Adipocyte (in vitro differentiated cells): Measurements from ENCODE around the gene KIF5C.
A peak's percentile ranks its signal among the peaks of the same experiment; 100 is the strongest.

Experiments used
- DNase-seq: peaks from one replicate; pipeline ENCODE4 v3.0.0-alpha.2; 2015; ENCODE audit warnings: low read depth
- H3K27me3 ChIP-seq: replicated peaks from 2 replicates; pipeline ENCODE4 v1.7.0; 2013; ENCODE audit warnings: mild to moderate bottlenecking, low read length, moderate library complexity; ENCODE audit not compliant: control insufficient read depth, insufficient read depth
- H3K36me3 ChIP-seq: 2 replicates; pipeline ENCODE4 v1.7.0; 2013; ENCODE audit warnings: low read length, mild to moderate bottlenecking, moderate library complexity; ENCODE audit not compliant: control insufficient read depth, insufficient read depth, severe bottlenecking
- H3K4me1 ChIP-seq: 2 replicates; pipeline ENCODE4 v1.7.0; 2013; ENCODE audit warnings: mild to moderate bottlenecking, low read length, moderate library complexity; ENCODE audit not compliant: control insufficient read depth, insufficient read depth
- H3K4me3 ChIP-seq: 2 replicates; pipeline ENCODE4 v1.7.0; 2013; ENCODE audit warnings: mild to moderate bottlenecking, low read length, moderate library complexity
- H3K9ac ChIP-seq: 2 replicates; pipeline ENCODE4 v1.7.0; 2013; ENCODE audit warnings: mild to moderate bottlenecking, low read length, moderate library complexity
- H3K9me3 ChIP-seq: 2 replicates; pipeline ENCODE4 v1.7.0; 2013; ENCODE audit warnings: mild to moderate bottlenecking, low read length, moderate library complexity; ENCODE audit not compliant: control insufficient read depth

KIF5C gene

GRCh38 chr2:149033716-149034115, 158.7 kb downstream of the KIF5C start:
- DNase-seq, result no peak
- Histone ChIP-seq H3K9me3 (no peaks in the 10 kb centered on the region), H3K9ac (no peak overlapping the region), H3K4me3 (no peak overlapping the region), H3K36me3 (no peaks in the 10 kb centered on the region), H3K27me3 (peaks cover 63% of the 10 kb centered on the region), H3K4me1 (no peaks in the 10 kb centered on the region)

- peaks cover 63% of the 10 kb centered on the region for H3K27me3 ChIP-seq
- DNase-seq, result no peak
- no peak overlapping the region for H3K9ac ChIP-seq
- H3K36me3 ChIP-seq, result no peaks in the 10 kb centered on the region
- no peaks in the 10 kb centered on the region for H3K4me1 ChIP-seq
- H3K4me3 ChIP-seq, result no peak overlapping the region
- no peaks in the 10 kb centered on the region for H3K9me3 ChIP-seq
Observed at GRCh38 chr2:149034406-149034805, 159.4 kb downstream of the KIF5C start.

- Histone ChIP-seq H3K9me3 (no peaks in the 10 kb centered on the region), H3K9ac (no peak overlapping the region), H3K4me1 (no peaks in the 10 kb centered on the region), H3K36me3 (no peaks in the 10 kb centered on the region), H3K27me3 (peaks cover 52% of the 10 kb centered on the region), H3K4me3 (no peak overlapping the region)
- DNase-seq, result no peak
Observed at GRCh38 chr2:149036507-149037293, 161.7 kb downstream of the KIF5C start.

- DNase-seq, result no peak
Observed at GRCh38 chr2:149037851-149038250, 162.8 kb downstream of the KIF5C start.

GRCh38 chr2:149038442-149039212, 163.6 kb downstream of the KIF5C start, which contains the start of gene LYPD6B:
LYPD6B (plus strand) TSS chr2:149038699; CDS start chr2:149130949, 92,250 bp downstream.
- Histone ChIP-seq H3K9me3 (no peaks in the 10 kb centered on the region), H3K27me3 (peaks cover 41% of the 10 kb centered on the region)

More at GRCh38 chr2:149037851-149038250, 162.8 kb downstream of the KIF5C start:
- no peaks in the 10 kb centered on the region for H3K36me3 ChIP-seq
- H3K4me3 ChIP-seq, result no peak overlapping the region
- H3K9ac ChIP-seq, result no peak overlapping the region
- H3K9me3 ChIP-seq, result no peaks in the 10 kb centered on the region
- H3K27me3 ChIP-seq, result peaks cover 45% of the 10 kb centered on the region
- H3K4me1 ChIP-seq, result no peaks in the 10 kb centered on the region

GRCh38 chr2:149039213-149039724, 164.2 kb downstream of the KIF5C start:
- no peak overlapping the region for H3K4me3 ChIP-seq
- DNase-seq, result no peak
- no peak overlapping the region for H3K9ac ChIP-seq
- peaks cover 3% of the 10 kb centered on the region for H3K9me3 ChIP-seq
- no peaks in the 10 kb centered on the region for H3K36me3 ChIP-seq
- no peaks in the 10 kb centered on the region for H3K4me1 ChIP-seq
- H3K27me3 ChIP-seq, result peaks cover 41% of the 10 kb centered on the region

More at GRCh38 chr2:149038442-149039212, 163.6 kb downstream of the KIF5C start, which contains the start of gene LYPD6B:
- no peaks in the 10 kb centered on the region for H3K36me3 ChIP-seq
- no peak within 1 kb of the TSS for H3K4me3 ChIP-seq
- no peaks in the 10 kb centered on the region for H3K4me1 ChIP-seq
- DNase-seq, result peak; percentile 58
- H3K9ac ChIP-seq, result no peak within 1 kb of the TSS

GRCh38 chr2:149040451-149040850, 165.4 kb downstream of the KIF5C start:
- no peak overlapping the region for H3K4me3 ChIP-seq
- no peaks in the 10 kb centered on the region for H3K36me3 ChIP-seq
- H3K27me3 ChIP-seq, result peaks cover 41% of the 10 kb centered on the region
- peak; percentile 24 for DNase-seq
- peaks cover 15% of the 10 kb centered on the region for H3K9me3 ChIP-seq
- no peak overlapping the region for H3K9ac ChIP-seq
- H3K4me1 ChIP-seq, result no peaks in the 10 kb centered on the region

GRCh38 chr2:149041482-149041881, 166.5 kb downstream of the KIF5C start:
- Histone ChIP-seq H3K9me3 (peaks cover 25% of the 10 kb centered on the region), H3K36me3 (no peaks in the 10 kb centered on the region), H3K9ac (no peak overlapping the region), H3K4me3 (no peak overlapping the region), H3K4me1 (no peaks in the 10 kb centered on the region), H3K27me3 (peaks cover 37% of the 10 kb centered on the region)
- DNase-seq, result no peak

- H3K9ac ChIP-seq, result no peak overlapping the region
- H3K4me3 ChIP-seq, result no peak overlapping the region
- no peaks in the 10 kb centered on the region for H3K4me1 ChIP-seq
- peaks cover 39% of the 10 kb centered on the region for H3K9me3 ChIP-seq
- H3K36me3 ChIP-seq, result no peaks in the 10 kb centered on the region
- DNase-seq, result peak; percentile 50
- H3K27me3 ChIP-seq, result peaks cover 24% of the 10 kb centered on the region
Observed at GRCh38 chr2:149042881-149043280, 167.9 kb downstream of the KIF5C start.

- DNase-seq, result no peak
- no peak overlapping the region for H3K9ac ChIP-seq
- peaks cover 15% of the 10 kb centered on the region for H3K27me3 ChIP-seq
- H3K9me3 ChIP-seq, result peaks cover 45% of the 10 kb centered on the region
- H3K36me3 ChIP-seq, result no peaks in the 10 kb centered on the region
- no peaks in the 10 kb centered on the region for H3K4me1 ChIP-seq
- H3K4me3 ChIP-seq, result no peak overlapping the region
Observed at GRCh38 chr2:149044500-149044899, 169.5 kb downstream of the KIF5C start.

GRCh38 chr2:149047118-149047517, 172.1 kb downstream of the KIF5C start:
- no peaks in the 10 kb centered on the region for H3K36me3 ChIP-seq
- H3K27me3 ChIP-seq, result peaks cover 4% of the 10 kb centered on the region
- no peak overlapping the region for H3K4me3 ChIP-seq
- H3K9me3 ChIP-seq, result peaks cover 45% of the 10 kb centered on the region
- H3K4me1 ChIP-seq, result peaks cover 9% of the 10 kb centered on the region
- no peak overlapping the region for H3K9ac ChIP-seq
- DNase-seq, result no peak
